ENCODE data around the gene INHBE.
"Not testable (repeated sequence)": the region's sequence is repeated elsewhere in the genome, so short reads cannot be mapped to it uniquely, and the experiment has no call there.

Gene INHBE

DNA sequence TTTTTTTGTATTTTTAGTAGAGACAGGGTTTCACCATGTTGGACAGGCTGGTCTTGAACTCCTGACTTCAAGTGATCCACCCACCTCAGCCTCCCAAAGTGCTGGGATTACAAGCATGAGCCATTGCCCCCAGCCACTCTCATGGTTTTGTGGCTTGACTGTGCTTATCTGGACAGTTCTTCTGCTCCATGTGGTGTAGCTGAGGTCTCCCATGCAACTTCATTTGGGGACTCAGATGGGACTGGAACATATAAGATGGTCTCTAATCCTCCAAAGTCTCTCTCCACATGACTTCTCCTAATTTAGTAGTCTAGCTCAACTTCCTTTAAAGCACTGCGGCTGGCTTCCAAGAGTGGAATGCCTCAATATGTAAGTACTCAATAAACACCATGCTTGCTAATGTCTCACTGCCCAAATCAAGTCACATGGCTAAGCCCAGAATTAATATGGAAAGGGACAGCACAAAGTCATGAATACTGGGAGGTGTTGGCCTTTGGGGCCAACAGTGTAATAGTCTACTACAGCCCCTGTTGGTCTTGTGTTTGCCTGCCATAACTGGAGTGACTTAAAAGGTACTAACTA, 13.2 kb upstream of the INHBE start:
- no peak for DNase-seq

DNA sequence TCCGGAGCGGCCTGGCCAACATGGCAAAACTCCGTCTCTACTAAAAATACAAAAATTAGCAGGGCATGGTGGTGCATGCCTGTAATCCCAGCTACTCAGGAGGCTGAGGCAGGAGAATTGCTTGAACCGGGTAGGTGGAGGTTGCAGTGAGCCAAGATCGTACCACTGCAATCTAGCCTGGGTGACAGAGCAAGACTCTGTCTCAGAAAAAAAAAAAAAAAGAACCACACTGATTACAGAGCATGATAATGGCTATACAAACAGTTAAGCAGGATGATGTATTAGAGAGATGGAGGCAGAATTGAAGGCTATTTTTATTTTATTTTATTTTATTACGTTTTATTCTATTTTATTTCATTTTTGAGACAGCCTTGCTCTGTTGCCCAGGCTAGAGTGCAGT, 10.8 kb upstream of the INHBE start:
- DNase-seq, result not testable (repeated sequence)

DNA sequence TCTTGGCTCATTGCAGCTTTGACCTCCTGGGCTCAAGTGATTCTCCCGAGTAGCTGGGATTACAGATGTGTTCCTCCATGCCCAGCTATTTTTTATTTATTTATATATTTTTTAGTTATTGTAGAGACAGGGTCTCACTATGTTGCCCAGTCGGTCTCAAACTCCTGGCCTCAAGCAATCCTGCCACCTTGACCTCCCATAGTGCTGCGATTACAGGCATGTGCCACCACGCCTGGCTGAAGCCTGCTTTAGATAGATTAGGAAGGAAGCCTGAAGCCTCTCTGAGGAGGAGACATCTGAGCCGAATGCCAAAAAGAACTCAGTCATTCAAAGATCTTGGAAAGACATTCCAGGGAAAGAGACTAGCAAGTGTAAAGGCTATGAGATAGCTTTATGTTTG, 10.4 kb upstream of the INHBE start:
- no peak for DNase-seq

DNA sequence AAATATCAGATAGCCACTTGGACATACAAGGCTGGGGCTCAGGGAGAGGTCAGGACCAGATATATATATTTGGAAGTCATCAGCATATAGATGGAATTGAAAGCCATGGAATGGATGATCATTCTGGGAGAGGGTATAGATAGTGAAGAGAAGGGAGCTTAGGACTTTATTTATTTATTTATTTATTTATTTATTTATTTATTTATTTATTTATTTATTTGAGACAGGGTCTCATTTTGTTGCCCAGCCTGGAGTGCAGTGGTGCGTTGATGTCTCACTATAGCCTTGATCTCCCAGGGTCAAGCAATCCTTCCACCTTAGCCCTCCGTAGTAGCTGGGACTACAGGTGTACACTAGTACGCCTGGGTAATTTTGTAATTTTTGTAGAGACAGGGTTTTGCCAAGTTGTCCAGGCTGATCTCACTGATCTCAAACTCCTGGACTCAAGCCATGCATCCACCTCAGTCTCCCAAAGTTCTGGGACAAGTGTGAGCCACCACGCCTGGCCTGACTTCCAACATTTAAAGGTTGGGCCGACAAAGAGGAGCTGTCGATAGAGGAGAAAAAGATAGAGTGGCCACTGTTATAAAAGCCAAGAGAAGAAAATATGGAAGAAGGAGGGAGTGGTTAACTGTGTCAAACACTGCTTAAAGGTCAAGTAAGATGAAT, 8.7 kb upstream of the INHBE start:
- DNase-seq, result no peak

DNA sequence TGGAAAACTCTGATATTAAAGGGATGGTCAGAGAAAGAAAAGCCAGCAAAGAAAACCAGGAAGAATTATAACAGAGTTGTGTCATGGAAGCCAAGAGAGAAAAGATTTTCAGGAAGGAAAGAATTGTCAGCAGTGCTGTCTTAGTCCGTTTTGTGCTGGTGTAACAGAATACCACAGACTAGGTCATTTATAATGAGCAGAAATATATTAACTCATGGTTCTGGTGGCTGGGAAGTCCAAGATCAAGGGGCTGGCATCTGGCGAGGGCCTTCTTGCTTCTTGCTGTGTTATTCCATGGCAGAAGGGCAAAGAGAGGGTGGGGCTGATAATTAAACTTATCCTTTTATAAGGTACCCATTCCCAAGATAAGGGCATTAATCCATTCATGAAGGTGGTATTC, 6.4 kb upstream of the INHBE start:
- no peak for DNase-seq

DNA sequence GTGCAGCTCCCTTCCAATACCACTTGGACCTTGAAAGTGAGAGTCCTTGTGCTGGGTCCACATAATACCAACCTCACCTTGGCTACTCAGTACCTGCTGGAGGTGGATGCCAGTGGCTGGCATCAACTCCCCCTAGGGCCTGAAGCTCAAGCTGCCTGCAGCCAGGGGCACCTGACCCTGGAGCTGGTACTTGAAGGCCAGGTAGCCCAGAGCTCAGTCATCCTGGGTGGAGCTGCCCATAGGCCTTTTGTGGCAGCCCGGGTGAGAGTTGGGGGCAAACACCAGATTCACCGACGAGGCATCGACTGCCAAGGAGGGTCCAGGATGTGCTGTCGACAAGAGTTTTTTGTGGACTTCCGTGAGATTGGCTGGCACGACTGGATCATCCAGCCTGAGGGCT, 5.7 kb upstream of the INHBE start:
- no peak for DNase-seq

DNA sequence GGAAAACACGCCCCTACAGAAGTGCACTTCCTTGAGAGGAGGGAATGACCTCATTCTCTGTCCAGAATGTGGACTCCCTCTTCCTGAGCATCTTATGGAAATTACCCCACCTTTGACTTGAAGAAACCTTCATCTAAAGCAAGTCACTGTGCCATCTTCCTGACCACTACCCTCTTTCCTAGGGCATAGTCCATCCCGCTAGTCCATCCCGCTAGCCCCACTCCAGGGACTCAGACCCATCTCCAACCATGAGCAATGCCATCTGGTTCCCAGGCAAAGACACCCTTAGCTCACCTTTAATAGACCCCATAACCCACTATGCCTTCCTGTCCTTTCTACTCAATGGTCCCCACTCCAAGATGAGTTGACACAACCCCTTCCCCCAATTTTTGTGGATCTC, 5.0 kb upstream of the INHBE start:
- no peak for DNase-seq

DNA sequence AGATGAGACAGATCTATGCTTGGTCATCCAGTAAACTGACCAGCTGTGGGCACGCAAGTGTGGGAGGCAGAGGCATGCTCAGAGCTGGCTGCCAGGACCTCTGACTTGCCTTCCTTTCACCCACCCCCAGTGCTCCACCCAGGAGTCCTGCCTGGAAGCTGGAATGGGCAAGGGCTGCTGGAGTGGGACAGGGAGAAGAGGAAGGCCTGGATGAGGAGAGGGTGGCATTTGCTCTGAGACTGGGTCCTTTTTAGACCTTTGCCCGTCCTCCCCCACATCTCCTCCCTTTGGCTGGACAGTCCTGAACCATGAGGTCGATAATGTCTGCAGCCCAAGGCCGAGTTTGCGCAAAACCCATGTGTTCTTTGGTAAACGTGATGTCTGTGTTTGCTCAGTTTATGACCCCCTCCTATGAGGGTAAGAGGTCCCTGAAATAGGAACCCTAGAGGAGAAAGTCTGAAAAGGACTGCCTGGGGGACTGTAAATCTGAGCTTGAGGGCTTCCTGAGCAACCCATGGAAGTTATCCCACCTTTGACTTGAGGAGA, 3.8 kb upstream of the INHBE start:
- no peak for DNase-seq

DNA sequence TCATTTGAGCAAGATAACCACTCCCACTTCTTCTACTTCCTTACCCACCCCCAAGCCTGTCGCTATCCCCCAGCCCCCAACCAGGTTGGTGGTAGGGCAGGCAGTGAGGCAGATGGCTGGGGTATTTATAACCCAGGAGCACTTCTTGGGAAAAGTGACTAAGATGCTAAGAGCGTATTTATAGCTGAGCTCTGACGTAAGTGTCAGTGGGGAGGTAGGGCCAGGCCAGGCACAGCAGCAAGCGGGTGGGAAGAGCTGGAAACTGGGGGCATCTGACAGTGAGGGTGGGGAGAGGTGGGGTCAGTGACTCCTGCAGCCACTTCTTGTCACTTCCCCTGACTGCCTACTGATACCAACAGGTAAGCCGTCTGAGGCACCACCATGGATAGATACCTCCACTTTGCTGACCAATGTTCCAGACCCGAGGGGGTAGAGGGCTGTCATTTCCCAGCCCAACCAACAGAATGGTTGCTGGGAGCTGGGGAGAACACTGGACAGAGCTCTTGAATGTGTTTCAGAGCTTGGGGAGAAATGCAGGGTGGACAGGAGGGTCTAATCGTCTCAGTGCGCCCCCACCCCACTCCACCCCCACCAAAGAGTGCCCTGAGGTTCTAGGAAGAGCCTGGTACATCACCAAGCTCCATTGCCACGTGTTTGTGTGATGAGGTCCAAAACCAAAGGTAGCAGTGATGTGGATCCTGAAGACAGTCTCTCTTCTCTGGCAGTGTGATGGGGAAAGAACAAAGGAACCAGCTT, 2.7 kb upstream of the INHBE start:
- no peak for DNase-seq

DNA sequence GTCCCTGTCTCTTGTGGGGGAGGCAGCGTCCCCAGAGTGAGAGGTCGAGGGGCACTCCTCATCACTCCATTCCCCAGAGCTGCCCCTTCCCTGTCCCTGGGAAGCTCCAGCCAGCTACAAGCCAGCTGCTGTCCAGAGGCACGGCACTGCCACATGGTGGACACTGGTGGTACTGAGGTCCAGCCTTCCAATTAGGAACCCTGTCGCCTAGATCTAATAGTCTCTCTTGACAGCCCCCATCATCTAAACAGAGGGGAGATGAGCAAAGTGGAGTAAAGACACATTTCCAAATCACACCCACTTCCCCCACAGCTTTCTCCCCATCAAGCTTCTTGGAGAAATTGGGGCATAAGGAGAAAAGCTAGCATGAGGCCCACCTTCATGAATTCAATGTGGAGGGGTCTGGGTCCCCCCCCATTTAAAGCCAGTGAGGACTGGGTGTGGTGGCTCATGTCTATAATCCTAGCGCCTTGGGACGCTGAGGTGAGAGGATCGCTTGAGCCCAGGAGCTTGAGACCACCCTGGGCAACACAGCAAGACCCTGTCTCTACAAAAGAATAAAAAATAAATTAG, 2.1 kb upstream of the INHBE start:
- peak; percentile 62 for DNase-seq

DNA sequence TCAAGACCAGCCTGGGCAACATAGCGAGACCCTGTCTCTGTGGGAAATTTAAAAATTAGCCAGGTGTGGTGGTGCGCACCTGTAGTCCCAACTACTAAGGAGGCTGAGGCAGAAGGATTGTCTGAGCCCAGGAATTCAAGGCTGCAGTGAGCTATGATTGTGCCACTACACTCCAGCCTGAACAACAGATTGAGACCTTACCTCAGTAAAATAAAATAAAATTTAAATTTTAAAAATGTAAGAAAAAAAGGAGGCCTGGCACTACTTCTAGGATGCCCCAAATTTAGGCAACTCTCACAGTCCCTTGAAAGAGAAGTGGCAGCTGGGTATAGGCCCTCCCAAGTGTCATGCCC, 918 bp upstream of the INHBE start:
- DNase-seq, result no peak

DNA sequence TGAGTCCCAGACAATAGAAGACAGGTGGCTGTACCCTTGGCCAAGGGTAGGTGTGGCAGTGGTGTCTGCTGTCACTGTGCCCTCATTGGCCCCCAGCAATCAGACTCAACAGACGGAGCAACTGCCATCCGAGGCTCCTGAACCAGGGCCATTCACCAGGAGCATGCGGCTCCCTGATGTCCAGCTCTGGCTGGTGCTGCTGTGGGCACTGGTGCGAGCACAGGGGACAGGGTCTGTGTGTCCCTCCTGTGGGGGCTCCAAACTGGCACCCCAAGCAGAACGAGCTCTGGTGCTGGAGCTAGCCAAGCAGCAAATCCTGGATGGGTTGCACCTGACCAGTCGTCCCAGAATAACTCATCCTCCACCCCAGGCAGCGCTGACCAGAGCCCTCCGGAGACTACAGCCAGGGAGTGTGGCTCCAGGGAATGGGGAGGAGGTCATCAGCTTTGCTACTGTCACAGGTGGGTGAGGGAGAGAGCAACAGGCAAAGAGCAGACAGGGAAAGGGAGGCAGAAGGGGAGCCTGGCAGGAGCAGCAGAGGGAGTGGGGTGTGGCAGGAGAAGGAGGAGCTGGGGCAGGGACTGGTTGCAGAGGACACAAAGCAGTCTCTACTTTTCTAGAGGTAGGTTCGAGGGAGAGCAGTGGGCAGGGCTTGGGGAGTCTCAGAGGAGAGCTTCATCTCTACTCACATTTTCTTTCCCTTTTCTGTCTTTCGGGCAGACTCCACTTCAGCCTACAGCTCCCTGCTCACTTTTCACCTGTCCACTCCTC, 452 bp downstream of the INHBE start:
- no peak for DNase-seq

DNA sequence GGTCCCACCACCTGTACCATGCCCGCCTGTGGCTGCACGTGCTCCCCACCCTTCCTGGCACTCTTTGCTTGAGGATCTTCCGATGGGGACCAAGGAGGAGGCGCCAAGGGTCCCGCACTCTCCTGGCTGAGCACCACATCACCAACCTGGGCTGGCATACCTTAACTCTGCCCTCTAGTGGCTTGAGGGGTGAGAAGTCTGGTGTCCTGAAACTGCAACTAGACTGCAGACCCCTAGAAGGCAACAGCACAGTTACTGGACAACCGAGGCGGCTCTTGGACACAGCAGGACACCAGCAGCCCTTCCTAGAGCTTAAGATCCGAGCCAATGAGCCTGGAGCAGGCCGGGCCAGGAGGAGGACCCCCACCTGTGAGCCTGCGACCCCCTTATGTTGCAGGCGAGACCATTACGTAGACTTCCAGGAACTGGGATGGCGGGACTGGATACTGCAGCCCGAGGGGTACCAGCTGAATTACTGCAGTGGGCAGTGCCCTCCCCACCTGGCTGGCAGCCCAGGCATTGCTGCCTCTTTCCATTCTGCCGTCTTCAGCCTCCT, 1.1 kb downstream of the INHBE start:
- no peak for DNase-seq

DNA sequence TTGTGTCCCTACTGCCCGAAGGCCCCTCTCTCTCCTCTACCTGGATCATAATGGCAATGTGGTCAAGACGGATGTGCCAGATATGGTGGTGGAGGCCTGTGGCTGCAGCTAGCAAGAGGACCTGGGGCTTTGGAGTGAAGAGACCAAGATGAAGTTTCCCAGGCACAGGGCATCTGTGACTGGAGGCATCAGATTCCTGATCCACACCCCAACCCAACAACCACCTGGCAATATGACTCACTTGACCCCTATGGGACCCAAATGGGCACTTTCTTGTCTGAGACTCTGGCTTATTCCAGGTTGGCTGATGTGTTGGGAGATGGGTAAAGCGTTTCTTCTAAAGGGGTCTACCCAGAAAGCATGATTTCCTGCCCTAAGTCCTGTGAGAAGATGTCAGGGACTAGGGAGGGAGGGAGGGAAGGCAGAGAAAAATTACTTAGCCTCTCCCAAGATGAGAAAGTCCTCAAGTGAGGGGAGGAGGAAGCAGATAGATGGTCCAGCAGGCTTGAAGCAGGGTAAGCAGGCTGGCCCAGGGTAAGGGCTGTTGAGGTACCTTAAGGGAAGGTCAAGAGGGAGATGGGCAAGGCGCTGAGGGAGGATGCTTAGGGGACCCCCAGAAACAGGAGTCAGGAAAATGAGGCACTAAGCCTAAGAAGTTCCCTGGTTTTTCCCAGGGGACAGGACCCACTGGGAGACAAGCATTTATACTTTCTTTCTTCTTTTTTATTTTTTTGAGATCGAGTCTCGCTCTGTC, 1.8 kb downstream of the INHBE start:
- DNase-seq, result no peak

DNA sequence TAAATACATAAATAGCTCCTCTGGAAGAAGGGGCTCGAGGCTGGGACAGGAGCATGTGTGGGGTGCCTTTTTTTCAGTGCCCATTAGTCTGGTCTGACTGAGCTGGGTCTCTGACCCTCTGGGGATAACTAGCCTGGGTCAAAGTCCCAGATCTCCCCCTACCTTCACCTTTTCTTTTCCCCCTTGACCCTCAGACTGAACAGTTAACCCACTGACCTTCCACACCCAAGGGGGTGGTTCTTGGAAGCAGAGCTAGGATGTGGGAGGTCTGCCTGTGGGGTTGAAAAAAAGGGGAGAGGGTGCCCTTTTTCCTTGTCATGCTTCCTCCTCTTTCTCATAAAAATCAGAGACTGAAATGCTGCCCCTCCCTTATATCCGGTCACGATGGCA, 3.6 kb downstream of the INHBE start:
- no peak for DNase-seq

DNA sequence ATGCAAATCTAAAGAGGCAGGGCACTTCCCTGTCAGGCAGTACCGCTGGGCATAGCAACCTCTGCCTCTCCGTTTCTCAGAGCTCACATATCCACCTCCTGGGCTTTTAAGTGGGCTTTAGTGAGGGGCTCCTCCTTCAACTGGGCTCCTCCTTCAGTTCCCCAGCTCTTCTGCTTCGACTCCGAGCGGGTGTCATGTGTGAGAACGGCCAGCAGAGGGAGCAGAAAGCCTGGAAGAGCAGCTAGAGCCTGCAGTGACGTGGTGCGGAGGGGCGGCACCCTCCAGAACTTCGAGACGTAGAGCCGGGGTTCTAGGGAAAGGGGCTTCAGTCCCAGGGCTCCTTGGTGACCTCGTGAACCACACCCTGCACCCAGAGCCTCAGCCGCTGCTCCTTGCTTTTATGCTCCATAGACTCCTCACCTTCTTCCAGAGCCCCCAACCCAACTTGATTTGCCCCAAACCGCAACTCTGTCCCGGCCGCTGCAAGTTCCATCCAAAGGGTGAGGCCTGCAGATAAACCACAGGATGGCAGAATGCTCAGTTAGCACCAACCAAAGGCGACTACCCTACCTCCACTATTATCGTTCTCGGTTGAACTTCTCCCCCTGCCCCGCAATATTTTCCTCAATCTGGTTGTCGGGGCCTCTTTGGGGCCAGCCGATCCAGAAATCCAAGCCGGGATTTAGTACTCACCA, 4.1 kb downstream of the INHBE start:
- peak; percentile 87 for DNase-seq

DNA sequence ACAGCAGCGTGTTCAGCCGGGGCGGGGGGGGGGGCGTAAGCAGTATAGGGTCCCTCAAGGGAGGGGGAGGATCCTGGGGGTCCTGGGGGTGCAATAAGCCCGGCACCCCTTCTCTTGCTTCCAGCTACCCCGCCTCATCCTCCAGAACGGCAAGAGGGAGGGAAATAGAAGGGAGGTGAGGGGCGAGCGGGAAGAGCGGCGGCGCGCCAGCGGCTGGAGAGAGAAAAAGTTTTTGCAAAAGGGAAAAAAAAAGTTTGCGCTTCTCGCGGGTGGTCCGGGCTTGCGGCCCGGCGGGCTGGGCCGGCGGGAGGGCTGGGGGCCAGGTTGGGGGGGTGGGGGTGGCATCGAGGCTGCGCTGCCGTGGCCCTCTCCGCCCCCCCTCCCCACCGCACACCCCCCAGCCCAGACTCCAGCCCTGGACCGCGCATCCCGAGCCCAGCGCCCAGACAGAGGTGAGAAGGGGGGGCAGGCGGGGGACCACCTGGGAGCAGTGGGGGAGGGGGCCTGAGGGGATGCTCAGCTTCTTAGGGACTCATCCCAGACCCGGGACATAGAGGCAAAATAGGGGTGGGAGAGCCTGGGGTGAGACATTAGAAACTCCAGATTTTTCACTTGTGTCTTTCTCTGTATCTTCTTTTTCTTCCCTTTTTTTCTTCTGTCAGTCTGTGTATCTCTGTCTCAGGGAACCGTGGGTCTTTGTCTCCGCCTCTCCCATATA, 4.8 kb downstream of the INHBE start, which contains the start of gene GLI1:
Gene GLI1 (plus strand): TSS at position 36 of the 718 bp plus-strand sequence. CDS start 3,907 bp downstream, outside the sequence.
- DNase-seq, result no peak

DNA sequence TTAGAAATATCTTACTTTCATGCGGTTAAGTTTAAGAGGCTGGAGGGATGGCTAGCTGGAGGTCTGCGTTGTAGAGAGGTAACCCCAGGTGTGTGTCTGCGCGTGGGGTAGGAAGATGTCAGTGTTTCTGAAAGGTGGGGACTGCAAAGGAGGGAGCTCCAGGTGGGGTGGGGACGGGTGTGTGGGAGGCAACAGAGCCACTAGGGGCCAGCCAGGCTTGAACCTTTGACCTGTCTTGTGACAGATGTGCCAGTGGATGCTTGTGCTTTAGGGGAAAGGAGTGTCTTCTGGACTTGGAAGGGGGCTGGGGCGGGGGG, 5.3 kb downstream of the INHBE start:
- no peak for DNase-seq

DNA sequence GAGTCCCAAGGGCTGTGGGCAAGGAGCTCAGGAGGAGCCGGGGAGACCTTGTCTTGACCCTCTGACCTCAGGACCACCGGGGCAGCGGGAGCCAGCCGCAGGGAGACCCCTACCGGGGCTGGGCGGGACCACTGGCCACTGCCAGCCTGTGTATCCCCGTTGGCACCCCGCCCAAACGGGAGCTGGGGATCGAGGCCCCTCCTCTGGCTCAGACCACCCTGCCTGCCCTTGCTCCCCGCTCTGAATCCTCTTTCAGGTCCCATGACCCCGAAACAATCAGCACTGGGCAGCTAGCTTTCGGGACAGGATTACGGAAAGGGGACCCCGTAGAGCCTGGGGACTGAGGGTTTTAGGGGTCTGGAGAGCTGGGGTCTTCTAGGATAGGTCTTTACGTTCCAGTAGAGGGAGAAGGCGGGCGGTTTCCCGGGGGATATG, 5.8 kb downstream of the INHBE start:
- DNase-seq, result no peak

DNA sequence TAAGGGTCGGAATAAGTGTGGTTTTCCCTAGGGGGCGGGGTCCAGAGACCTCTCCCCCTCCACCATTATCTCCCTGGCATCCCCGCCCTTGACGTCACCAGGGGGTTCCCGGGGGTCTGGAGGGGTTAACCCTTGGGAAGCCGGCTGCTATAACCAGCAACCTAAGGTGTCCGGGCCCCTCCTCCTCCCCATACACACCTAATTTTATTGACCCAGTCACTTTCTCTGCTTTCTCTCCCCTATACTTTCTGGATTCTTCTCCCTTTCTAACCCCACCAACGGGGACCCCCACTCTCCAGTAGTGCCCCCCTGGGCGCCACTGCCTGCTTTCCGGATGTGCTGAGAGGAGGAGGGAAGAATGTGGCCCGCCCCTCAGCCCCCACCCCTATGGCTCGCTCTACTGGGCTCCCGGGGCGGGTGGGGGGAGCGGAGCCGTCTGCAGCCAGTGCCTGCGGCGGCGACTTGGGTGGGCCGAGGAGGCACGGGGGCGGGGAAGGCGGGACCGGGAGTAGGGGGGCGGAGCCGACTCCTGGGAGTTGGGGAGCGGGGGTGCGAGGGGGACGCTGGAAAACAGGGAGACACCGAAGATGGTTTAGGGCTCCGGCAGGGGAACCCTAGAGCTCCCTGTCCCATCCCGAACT, 6.3 kb downstream of the INHBE start:
- no peak for DNase-seq

All from activated CD4-positive, CD25-positive, alpha-beta regulatory T cell treated with anti-CD3 and anti-CD28 coated beads, Interleukin-2, amount 50 U/mL, for 72 hours (primary cell).